NCI-H82 treated with DMSO at 0.1 percent for 48 hours (cell line): ENCODE results near the gene FKBP1C.
"Not testable (repeated sequence)": the region's sequence is repeated elsewhere in the genome, so short reads cannot be mapped to it uniquely, and the experiment has no call there.

Source experiments
- DNase-seq: peaks from one replicate; lab custom pipeline; 2025; ENCODE audit not compliant: unreplicated experiment; lab: John Stamatoyannopoulos, UW

The FKBP1C gene

GRCh38 chr6:63211343-63211742 is at the start of gene FKBP1C:
FKBP1C (plus strand) TSS chr6:63211469.
- DNase-seq, result not testable (repeated sequence)

- not testable (repeated sequence) for DNase-seq
These were observed 47.0 kb upstream of the FKBP1C start for GRCh38 chr6:63164047-63164803.

- DNase-seq, result no peak
These were observed 37.1 kb upstream of the FKBP1C start for GRCh38 chr6:63174173-63174572.

- no peak for DNase-seq
These were observed 35.1 kb upstream of the FKBP1C start for GRCh38 chr6:63176181-63176580.

DNA sequence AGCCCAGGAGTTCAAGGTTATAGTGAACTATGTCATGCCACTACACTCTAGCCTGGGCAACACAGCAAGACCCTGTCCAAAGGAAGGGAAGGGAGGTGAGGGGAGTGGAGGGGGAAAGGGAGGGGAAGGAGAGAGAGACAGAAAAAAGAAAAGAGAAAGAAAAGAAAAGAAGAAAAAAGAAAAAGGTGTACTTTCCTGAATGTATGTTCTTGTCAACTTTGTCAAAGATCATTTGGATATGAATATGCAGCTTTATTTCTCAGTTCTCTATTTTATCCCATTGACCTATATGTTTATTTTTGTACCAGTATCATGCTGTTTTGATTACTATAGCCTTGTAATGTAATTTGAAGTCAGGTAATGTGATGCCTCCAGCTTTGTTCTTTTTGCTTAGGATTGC is 30.9 kb upstream of the FKBP1C start:
- no peak for DNase-seq

- no peak for DNase-seq
These were observed 24.3 kb upstream of the FKBP1C start for GRCh38 chr6:63186970-63187369.

DNA sequence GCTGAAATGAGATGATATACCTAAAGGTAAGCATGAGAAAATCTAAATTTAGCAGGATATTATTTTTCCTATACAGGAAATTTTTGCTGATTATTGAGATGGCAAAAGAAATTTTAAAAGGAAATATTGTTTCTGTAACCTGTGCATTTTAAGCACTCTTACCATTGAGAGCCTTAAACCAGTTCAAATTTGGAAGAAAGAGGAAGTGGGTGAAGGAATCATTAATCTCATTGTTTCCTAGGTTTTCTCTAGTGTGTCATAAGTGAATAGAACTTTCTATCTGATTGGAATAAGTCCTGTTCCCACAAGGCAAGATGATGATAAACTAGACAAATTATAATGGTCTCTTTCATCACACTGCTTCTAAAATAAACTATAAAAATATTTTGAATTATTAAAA is 22.4 kb upstream of the FKBP1C start:
- DNase-seq, result no peak

DNA sequence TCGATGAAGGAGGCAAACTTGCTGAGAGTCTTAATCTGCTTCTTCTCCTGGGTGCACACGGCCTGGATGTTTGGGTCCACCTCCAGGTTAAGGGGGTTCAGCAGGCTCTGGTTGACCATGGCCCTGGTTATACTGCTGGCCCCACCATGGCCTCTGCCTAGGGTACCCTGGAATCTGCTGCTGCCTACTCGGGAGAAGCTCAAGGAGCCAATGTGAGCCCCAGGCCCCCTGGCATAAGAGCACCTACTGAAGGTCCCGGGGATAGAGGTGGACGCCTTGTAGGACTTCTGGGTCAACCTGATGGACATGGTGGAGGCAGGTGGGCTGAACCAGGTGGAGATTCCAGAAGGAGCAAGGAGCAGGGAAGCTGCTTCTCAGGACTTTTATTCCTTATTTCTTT is 17.9 kb upstream of the FKBP1C start:
- DNase-seq, result no peak

GRCh38 chr6:63197741-63198140 is 13.5 kb upstream of the FKBP1C start:
- no peak for DNase-seq

DNA sequence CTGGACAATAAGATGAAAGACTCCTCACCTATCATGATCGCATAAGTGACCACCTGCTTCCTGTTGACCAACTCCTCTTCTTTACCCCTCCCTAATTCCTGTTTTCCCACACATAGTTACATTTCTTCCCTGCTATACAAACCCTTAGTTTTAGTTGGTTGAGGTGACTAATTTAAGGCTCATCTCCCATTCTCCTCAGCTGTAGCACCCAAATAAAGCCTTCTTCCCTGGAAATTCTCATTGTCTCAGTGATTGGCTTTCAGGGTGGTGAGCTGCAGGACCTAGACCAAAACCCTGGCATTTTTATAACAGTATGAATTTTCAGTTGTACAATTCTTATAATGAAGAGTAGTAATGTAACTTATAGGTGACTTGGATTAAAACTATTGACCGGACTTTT is 2.1 kb downstream of the FKBP1C start:
- DNase-seq, result no peak

DNA sequence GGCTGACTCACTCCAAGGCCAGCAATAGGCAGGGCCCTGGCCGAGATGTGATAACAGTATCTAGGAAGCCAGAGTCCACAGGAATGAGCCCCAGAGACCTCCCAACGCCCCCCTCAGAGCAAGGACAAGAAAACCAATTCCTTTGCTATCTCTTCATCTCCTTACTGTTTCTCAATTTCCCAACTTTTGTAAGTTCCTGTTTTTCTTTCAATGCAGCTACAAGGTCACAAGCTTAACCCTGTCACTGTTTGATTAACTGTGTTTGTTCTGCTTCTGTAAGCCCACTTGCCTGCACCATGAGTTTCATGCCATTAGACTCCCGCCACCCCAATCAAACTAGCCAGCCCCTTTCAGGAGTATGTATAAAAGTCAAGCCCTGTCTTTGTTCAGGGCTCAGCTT is 3.5 kb downstream of the FKBP1C start:
- no peak for DNase-seq

DNA sequence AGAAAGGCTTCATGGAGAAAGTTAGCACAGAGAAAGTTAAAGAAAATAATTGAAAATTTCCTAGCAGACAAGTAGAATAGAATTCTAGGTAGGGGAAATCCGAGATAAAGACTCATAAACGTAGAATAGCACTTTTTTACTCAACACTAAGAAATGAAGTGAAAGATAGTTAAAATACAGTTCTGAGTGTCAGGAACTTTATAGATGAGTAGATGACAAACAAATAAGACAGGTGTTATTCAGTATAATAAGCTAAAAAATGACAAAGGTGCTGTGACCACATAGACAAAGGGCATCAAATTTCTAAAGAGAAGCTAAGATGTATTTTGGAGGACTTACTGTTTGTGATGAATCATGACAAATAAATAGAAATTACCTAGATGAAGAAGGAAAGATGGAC is 12.9 kb downstream of the FKBP1C start:
- DNase-seq, result no peak

DNA sequence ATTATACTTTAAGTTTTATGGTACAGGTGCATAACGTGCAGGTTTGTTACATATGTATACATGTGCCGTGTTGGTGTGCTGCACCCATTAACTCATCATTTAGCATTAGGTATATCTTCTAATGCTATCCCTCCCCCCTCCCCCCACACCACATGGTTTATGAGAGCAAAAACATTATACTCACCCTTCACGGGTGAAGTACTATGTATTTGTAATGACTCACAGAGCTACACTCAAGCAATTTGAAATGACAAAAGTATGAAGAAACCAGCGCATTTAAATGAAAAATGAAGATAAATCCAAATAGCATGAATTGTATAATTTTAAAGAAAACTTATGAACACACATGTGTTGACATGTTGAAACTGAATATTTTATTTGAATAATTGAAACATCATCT is 14.7 kb downstream of the FKBP1C start:
- not testable (repeated sequence) for DNase-seq

- DNase-seq, result not testable (repeated sequence)
These were observed 16.9 kb downstream of the FKBP1C start for GRCh38 chr6:63227928-63228894.

GRCh38 chr6:63230027-63230426 is 18.8 kb downstream of the FKBP1C start:
- not testable (repeated sequence) for DNase-seq

DNA sequence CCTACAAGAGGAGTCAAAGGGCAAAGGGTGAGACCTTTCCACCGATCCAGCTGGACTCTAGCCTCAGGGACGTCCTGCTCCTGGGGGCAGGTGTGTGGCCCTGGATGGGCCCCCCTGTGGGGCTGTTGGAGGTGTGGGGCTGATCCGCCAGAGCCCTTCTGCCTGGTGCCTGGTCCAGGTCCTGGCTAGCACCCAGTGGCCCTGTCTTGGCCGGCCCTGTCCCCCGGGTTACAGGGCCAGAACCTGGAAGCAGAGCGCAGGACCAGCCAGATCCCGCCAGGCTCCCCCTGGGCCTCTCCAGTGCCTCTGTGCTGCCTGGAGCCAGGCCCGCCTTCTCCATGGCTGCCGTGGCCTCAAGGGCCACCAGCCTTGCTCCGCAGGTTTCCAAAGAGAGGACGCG is 19.2 kb downstream of the FKBP1C start:
- DNase-seq, result not testable (repeated sequence)

- DNase-seq, result no peak
These were observed 25.1 kb downstream of the FKBP1C start for GRCh38 chr6:63236398-63236817.

GRCh38 chr6:63245420-63245819 is 34.2 kb downstream of the FKBP1C start:
- no peak for DNase-seq

DNA sequence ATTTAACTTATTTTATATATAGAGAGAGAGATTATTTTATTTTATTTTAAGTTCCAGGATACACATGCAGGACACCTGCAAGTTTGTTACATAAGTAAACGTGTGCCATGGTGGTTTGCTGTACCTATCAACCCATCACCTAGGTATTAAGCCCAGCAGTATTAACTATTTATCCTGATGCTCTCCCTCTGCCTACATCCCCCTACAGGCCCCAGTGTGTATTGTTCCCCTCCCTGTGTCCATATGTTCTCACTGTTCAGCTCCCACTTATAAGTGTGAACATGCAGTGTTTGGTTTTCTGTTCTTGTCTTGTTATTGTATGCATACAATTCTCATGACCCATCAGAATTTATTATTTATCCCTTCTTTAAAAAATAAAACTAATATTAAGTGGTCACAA is 34.6 kb downstream of the FKBP1C start:
- DNase-seq, result no peak

- DNase-seq, result no peak
These were observed 35.3 kb downstream of the FKBP1C start for GRCh38 chr6:63246581-63246980.

DNA sequence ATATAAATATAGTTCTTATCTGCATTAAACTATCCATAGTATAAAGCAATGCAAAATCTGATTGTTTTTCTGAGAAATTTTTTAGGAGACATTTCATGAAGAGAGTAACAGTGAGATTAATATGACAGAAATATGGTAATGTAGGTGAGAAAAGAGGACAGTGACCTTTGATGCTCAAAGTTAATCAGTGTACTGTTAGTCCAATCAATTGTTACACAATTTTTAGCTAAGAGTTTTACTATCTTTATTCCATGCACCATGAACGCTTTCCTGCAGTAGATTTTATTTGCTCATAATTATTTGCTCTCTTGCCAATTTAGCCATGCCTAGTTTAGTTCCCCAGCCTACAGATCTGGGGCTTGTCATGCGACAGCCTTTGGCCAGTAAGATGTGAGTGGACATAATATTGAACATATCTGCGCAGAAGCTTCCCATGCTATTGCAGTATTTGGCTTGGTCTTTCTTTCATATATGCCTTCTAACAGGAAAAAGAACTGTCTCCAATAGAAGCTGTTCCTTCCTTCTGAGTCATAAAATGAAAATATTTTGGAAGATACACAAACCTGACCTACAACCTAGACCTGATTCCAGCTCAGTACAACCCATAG is 38.7 kb downstream of the FKBP1C start:
- DNase-seq, result no peak

- no peak for DNase-seq
These were observed 47.9 kb downstream of the FKBP1C start for GRCh38 chr6:63259153-63259552.
